ENCODE results near the gene FRAS1. TPM values are rescaled to one million over a fixed set of nuclear protein-coding genes. Genes with fewer than 3 reads are reported as not detected.
"Not testable (repeated sequence)": the region's sequence is repeated elsewhere in the genome, so short reads cannot be mapped to it uniquely, and the experiment has no call there.

Gene FRAS1, protein sequence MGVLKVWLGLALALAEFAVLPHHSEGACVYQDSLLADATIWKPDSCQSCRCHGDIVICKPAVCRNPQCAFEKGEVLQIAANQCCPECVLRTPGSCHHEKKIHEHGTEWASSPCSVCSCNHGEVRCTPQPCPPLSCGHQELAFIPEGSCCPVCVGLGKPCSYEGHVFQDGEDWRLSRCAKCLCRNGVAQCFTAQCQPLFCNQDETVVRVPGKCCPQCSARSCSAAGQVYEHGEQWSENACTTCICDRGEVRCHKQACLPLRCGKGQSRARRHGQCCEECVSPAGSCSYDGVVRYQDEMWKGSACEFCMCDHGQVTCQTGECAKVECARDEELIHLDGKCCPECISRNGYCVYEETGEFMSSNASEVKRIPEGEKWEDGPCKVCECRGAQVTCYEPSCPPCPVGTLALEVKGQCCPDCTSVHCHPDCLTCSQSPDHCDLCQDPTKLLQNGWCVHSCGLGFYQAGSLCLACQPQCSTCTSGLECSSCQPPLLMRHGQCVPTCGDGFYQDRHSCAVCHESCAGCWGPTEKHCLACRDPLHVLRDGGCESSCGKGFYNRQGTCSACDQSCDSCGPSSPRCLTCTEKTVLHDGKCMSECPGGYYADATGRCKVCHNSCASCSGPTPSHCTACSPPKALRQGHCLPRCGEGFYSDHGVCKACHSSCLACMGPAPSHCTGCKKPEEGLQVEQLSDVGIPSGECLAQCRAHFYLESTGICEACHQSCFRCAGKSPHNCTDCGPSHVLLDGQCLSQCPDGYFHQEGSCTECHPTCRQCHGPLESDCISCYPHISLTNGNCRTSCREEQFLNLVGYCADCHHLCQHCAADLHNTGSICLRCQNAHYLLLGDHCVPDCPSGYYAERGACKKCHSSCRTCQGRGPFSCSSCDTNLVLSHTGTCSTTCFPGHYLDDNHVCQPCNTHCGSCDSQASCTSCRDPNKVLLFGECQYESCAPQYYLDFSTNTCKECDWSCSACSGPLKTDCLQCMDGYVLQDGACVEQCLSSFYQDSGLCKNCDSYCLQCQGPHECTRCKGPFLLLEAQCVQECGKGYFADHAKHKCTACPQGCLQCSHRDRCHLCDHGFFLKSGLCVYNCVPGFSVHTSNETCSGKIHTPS (N-terminal part only)
- total RNA-seq, result 0.13 and 0.38 TPM in 2 replicates

DNA sequence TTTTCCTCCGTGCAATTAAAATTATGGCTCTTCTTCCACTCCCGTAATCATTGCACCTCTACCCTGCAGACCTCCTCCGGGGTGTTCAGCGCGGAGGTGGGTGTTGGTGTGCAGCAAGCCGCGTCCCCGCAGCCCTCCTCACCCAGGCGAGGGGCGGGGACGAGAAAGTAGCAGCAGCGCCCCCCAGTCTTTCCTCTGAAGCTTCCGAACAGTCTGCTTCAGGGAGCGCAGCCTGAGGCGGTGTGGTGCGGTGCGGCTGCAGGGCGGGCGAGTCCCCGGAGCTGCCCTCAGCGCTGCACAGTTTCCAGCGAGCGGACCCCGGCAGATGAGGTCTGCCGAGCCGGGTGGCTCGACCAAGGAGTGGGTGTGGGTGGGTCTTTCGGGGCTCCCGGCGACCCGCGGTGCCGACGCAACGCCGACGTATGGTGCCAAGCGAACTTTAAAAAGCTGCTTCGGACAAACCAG lies at the start of gene FRAS1:
FRAS1 (plus strand) TSS at position 189 of the 465 bp plus-strand sequence. CDS start 687 bp downstream, outside the sequence.
- DNase-seq (ENCODE audit: low read depth in 2 of 2), result peak in 1 of 2 donors; percentile 17

DNA sequence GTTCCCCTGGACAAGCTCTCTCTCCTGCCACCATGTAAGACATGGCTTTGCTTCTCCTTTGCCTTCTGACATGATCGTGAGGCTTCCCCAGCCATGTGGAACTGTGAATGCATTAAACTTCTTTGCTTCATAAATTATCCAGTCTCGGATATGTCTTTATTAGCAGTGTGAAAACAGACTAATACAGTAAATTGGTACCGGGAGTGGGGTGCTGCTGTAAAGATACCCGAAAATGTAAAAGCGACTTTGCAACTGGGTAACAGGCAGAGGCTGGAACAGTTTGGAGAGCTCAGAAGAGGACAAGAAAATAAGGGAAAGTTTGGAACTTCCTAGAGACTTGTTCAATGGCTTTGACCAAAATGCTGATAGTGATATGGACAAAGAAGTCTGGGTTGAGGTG lies 46.1 kb upstream of the FRAS1 start:
- DNase-seq (ENCODE audit: low read depth in 2 of 2), result not testable (repeated sequence)

DNA sequence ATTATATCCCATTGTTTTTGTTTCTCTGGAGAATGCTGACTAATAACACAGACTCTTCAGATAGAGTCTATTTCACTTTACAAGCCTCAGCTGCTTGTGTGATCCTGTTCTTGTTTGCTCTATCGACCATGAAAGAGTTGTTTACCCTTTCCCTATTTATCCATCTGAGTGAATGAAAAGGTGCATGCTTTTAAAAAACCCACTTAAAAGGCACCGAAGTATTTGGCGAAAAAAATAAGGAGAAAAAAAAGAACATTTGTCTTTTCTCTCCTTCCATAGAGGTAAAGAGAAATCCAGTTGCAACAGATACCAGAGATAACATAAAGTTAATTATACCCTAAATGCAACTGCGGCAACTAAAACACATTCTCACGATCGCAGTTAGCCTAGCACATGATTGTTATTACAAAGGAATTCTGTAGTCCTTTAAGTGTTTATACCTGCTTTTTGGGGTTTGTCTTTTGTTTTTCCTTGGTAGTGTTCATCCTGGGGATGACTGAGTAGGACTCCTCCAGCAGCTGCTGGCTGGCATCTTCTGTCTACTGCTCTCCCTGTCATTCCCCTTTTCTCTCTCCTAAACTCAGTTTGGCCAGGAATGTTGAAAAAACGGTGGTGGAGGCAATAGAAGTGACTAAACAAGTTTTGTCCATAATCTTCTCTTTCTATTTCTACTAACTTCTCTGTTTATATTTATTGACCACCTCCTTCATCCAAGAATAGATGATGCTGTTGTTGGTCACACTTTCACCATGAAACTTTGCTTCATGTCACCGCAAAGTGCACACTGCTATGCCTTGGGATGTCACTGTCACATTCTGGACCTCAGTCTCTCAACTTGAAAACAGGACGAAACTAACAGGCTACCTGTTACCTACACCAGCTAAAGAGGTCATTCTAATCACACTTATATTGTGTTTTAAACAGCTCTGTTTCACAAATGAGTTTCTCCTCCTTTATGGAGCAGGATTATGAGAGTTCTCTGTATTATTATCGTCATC lies 41.9 kb upstream of the FRAS1 start:
- DNase-seq (ENCODE audit: low read depth in 2 of 2), result no peak

DNA sequence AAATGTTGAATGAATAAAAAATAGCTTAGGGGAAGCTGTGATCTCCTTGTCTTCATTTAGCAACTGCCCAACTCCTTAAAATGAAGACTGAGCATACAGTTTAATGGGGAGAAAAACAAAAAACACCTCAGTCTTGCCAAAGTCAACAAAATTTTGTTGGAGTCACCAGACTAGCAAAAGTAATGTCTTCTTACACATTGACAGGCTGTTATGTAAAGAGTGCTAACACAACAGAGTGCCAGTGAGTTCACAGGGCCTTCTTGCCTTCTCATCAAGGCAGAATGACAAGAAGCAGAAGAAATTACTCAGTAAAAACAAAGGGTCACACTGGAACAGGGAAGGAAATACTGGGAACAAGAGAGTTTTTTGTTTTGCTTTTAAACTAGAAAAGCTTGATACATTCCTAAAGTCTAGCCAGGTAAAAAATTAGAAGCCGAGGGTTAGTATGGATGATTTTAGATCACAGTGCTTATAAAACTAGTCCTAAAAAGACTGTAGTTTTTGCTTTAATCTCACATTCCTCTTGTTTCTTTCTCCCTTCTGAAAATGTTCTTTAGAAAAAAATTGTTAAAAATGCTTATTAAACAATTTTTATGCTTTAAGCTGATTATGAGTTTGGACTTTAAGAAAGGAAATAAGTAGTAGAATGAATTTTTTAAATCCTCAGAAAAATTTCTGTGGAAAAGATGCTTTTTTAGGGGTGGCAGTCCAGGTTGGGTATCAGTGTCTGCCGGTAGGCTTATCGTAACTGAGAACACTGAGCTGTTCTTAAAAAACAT lies 38.7 kb upstream of the FRAS1 start:
- DNase-seq (ENCODE audit: low read depth in 2 of 2), result no peak

DNA sequence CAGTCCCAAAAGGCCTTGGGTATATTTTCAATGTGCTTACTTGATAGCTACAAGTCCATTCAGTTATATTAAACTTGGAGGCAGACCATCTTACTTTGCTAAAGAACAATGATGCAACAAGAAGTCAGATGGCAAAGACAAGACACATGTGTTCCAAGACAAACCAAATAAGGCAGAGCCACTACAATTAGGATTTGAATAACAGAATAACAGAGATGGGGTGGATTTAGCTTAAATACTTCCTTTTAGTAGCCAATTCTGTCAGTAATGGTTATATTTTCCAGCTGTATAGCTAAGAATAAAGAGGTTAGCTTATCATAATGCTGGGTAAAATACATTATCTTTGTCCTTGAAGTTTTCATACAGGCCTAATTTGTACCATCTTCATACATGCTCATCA lies 37.7 kb upstream of the FRAS1 start:
- no peak for DNase-seq (ENCODE audit: low read depth in 2 of 2)

DNA sequence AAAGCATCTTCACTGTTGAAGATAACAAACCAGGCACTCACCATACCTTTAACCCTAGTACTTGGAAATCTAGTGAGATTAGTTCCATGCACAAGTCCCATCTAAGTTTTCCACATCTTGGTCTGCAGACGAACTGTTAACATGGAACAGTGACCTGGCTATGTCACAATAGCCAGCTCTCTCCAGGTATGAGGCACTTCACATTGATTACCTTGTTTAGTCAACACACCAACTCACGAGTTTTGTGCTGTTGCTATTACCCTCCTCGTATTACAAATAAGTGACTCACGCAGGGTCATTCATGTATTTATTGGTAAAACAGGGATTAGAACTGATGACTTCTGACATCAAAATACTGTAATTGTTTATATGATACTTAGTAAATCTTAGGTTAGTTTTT lies 36.4 kb upstream of the FRAS1 start:
- DNase-seq (ENCODE audit: low read depth in 2 of 2), result no peak

DNA sequence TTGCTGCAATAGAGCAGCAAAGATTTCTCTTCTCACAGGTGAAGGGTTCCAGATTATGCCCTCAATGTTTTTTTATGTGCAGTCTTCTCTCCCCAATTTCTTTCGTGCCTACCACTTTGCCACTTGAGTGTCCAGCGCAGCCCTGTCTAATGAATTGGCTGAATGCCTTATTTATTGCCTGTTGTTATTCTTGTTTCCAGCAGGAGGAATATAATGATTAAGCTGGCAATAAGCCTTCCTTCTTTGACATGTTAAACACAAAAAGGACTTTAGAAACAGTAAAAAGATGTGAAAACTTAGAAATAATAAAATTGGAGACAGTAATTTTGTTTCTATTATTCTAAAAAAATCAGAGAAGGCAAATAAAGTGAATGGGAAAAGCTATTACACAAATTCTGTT lies 34.6 kb upstream of the FRAS1 start:
- DNase-seq (ENCODE audit: low read depth in 2 of 2), result no peak

DNA sequence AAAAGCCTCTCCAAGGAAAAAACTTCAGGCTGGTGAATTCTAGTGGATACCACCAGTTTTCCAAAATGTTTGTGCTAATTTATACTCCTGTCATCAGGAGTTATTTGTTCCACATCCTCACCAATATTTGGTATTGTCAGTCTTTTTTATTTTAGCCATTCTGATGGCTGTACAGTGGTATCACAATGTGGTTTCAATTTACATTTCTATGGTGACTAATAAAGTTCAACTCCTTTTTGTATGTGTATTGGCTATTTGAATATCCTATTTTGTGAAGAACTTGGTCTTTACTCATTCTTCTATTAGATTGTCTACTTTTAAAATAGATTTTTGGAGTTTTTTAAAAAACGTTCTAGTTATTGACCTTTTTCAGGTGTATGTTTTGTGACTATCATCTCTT lies 33.0 kb upstream of the FRAS1 start:
- DNase-seq (ENCODE audit: low read depth in 2 of 2), result no peak

DNA sequence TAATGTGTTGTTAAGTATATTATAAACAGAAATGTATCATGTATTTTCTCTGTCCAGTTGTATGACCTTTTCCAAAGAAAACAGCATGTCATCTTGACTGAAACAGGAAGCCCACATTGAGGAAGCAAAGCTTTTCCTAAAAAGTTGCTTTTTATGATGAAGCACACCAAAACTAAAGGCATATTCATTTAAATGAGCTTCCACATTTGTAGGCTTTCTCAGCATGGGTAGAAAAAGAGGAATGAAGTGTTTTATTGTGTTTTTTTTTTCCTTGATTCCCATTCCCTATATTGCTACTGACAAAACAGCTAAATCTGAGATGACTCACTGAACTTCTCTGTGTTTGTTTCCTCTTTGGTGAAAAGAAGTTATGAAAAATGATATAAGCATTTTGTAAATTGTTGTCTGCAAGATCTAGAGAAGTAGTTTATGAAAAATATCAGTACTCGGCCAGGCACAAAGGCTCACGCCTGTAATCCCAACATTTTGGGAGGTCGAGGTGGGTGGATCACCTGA lies 32.5 kb upstream of the FRAS1 start:
- no peak for DNase-seq (ENCODE audit: low read depth in 2 of 2)

DNA sequence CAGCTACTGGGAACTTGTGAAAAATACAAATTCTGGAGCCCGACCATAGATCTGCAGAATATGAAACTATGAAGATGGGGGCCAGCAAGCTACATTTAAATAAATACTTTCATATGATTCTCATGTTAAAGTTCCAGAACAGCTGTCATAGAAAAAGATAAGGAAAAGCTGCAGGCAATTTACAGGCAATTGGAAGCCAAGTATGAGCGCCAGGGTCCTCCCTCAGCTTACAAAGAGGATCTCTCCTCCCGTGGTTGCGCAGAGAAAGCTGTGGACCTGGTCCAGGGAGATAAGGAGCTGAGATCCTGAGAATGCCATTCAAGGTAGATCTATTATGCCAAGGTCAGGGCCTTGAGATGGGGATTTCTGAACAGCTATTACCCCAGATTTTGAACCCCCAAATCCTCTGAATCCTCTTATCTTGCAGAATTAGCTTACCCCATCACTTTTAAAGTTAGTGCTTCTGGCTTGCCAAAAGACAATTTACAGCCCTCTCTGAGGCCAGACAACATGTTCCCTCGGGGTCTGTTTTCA lies 25.6 kb upstream of the FRAS1 start:
- no peak for DNase-seq (ENCODE audit: low read depth in 2 of 2)

DNA sequence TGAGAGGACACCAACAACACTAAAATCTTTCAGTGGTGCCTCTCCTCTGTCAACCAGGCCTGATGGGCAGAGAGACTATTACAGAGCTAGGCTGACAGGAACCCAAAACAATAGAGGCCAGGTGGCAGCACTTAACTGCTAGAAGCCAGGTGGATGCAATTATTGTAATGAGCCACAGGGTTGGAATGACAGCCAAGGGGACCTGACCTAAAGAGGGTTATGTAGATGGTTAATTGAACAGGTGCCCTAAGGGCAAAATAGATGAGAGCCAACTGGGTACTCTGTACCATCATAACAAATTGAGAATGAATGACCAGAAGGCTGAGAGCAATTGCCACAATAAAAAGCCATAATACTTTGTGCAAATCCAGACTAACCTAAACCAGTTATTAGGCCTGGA lies 24.7 kb upstream of the FRAS1 start:
- no peak for DNase-seq (ENCODE audit: low read depth in 2 of 2)

DNA sequence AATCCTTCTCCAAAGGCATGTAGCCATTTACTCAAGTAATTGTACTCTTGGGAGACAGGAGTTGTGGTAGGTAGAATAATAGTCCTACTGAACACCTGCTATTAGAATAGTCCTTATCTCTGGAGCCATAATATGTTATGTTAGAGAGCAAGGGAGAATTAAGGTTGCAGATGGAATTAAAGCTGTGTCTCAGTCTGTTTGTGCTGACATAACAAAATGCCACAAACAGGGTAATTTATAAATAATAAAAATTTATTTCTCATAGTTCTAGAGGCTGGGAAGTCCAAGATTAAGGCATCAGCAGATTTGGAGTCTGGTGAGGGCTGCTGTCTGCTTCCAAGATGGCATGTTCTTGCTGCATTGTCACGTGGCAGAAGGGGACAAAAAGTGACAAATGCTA lies 24.2 kb upstream of the FRAS1 start:
- no peak for DNase-seq (ENCODE audit: low read depth in 2 of 2)

DNA sequence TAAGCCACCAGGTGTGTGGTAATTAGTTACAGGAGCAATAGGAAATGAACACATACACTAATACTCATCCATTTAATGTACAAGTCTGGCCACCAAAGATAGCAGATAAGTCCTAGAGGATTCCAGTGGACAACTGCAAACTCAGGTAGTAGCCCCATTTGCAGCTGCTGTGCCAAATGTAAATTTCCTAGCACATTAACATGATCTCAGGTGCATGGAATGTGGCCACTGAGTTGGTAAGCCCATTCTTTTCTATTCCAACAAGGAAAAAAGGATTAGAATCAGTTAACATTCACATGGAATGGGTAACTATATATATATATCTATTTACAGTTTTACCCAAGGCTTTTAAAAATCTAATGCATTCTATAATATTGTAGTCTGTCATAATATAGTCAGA lies 23.3 kb upstream of the FRAS1 start:
- DNase-seq (ENCODE audit: low read depth in 2 of 2), result no peak

DNA sequence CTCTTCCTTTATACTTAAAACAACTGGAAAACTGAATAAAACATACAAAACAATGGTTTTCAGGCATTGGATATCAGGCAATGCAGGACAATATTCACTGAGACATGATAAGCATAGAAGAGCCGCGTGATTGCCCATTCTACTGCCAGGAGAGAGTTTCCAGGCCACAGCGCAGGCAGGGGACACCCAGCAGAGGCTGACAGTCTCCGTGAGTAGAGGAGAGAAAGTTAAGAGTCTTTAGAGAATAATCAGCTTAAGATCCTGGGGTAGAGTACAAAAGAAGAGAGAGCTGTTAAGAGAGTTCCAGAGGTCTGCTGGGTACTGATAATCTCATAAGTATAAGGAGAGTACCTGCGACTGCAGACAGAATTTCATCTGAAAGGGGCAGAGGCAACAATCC lies 18.4 kb upstream of the FRAS1 start:
- DNase-seq (ENCODE audit: low read depth in 2 of 2), result no peak

DNA sequence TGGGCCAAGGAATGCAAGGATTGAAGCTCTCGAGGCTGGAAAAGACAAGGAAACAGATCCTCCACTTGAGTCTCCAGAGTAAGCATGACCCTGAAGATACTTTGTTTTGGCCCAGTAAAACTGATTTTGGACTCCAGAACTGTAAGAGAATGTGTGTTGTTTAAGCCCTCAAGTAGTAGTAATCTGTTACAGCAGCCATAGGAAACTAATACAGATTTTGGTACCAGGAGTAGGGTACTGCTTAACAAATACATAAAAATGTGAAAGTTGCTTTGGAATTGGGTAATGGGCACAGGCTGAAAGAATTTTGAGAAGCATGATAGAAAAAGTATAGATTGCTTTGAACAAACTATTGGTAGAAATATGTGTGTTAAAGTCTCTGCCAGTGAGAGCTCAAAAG lies 17.4 kb upstream of the FRAS1 start:
- no peak for DNase-seq (ENCODE audit: low read depth in 2 of 2)

DNA sequence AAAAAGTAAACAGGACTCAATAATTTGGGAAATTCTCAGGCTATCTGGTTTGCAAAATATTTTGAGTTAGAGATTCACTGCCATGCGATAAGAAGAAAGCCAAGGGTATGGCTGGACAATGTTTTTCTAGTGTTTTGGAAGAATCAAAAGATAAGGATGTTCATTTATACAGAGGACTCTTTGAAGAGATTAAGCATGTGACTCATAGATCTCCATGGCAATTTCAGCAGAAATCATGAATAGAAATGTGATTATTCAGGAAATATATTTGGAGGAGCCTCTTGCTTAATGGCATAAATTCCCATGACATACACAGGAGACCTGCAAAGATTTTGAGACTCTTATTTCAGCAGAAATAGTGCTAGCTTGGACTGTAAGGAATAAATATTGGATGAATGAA lies 16.7 kb upstream of the FRAS1 start:
- DNase-seq (ENCODE audit: low read depth in 2 of 2), result no peak

DNA sequence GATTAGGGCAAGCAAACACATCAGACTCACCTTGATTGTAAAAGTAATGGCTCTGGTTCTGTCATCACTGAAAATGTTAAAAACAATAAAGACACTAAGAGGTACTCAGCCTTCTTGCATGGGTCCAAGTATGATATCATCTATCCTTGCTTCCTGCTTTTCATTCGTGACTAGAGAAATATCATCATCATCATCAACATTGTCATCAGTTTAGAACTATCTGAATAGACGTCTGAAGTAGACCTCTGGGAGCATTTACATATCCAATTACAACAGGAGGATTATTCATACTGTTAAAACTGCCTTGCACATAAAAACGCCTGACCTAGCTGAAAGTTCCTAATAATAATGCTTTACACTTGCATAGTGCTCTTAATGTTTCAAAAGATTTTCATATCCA lies 9.8 kb upstream of the FRAS1 start:
- no peak for DNase-seq (ENCODE audit: low read depth in 2 of 2)

DNA sequence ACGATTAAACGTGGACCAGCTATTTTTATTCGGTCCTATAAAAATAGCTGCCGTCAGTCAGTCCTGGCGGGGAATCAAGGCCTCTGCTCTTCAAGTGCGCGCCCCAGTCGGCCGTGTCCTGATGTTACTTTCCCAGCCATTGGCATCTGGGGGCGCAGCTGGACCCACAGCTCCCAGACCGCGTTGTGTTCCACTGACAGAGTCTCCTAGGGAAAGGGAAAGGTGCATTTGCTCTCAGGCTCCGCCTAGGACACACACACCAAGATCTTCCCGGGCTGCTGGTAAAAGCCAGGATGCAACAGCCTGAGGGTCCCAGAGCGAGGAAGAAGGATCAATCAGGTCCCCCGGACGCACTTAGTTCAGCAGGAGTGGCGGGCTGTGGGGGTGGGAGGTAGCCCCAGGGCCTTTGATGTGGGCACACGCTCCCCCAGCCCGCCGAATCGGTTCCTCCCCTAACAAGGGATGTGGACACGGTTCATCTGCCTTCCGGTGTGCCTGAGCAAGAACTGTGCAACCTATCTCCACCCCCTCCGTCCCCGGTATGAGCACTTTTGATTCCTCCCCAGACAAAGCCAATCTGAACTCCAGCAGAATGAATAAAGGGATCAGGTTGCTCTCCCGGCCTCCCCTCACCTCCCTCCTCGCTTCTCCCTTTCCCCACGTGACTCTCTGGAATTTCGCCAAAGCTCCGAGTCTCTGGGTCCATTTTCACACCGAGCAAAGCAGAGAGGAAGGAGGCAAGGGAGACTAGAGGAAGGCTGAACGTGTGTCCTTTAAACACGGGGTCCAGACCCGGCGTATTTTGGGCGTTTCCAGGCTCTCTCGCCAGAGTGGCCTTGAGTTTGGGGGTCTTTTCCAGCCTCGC lies 626 bp upstream of the FRAS1 start:
- DNase-seq (ENCODE audit: low read depth in 2 of 2), result peak in 1 of 2 donors; percentile 40

Data from dermis microvascular lymphatic vessel endothelial cell (primary cell).